HG03159 (cell line): ENCODE results near the gene TMEM8B.
"Not testable (repeated sequence)": the region's sequence is repeated elsewhere in the genome, so short reads cannot be mapped to it uniquely, and the experiment has no call there.

Source experiments
- ATAC-seq: cut with Tn5 transposase; IDR thresholded peaks from one replicate; pipeline ENCODE4 v1.9.1; 2021; ENCODE audit warnings: mild to moderate bottlenecking, moderate library complexity; ENCODE audit not compliant: unreplicated experiment

Gene TMEM8B

DNA sequence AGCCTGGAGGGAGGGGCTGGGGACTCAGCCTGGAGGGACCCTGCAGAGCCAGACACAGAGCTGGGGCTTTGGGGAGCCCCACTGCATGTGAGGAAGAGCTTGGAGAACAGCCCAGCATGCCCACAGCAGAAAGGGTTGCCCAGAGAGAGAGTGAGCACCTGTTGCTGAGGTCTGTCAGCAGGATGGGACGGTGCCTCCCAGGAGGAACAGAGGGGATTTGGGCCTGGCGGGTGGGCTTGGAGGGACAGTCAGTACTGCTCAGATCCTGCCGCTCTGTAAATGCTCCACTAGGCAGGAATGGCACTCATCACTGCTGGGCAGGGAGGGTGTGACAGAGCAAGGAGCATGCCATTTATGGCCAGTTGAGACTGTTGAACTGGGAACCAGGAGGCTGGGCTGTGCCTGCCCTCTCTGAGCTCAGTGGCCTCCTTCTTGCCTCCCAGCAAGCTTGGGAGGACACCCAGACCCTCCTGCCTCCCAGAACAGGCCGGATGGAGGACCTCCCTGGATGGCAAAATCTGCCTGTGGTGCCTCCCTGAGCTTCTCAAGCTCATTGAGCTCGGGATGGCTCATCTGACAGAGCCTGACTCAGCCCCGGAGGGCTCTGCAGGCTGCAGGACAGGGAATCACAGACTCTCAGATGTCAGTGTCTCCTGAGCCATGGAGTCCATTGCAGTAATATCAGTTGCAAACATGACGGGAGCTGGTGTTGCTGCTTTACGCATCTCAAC, 76.2 kb downstream of the TMEM8B start:
- ATAC-seq, result no peak

- no peak for ATAC-seq
These were observed 77.1 kb downstream of the TMEM8B start, which contains the start of gene HRCT1 for GRCh38 chr9:35905912-35906679. TSS of gene HRCT1 (plus strand) at chr9:35906202. CDS start at chr9:35906288, 86 bp downstream.

GRCh38 chr9:35906923-35907699, 78.1 kb downstream of the TMEM8B start:
- no peak for ATAC-seq

- no peak for ATAC-seq
These were observed 78.9 kb downstream of the TMEM8B start for GRCh38 chr9:35907711-35908503.

DNA sequence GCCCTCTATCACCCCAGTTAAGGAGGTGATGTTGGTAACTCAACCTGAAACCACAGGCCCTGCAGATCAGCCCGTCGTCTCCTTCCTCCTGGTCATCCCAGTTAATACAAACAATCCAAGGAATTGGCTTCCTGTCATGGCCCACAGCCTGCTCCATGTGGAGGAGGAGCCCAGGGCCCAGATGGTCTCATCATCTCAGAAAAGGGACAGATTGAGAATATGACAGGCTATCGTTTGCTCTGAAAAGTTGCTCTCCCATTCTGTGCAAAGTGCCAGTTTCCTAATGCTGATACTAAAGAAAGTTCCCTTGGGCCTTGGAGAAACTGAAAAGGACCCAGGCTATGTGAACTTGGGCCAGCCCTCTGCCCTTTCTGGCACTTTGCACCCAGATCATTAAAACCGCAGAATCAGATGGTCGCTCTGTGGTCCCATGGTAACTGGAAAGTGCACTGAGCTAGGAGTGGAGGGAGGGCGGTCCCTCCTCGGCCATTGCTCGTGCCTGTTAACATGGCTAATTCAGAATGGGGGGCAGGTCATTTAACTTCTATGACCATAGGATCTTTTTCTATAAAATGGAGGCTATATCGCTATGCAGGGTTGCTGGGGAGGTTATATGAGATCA, 79.6 kb downstream of the TMEM8B start:
- no peak for ATAC-seq

GRCh38 chr9:35909274-35909673, 80.2 kb downstream of the TMEM8B start, which contains the start of gene SPAAR:
TSS of gene SPAAR (plus strand) at chr9:35909490. CDS start at chr9:35910464, 974 bp downstream.
- ATAC-seq, result no peak

DNA sequence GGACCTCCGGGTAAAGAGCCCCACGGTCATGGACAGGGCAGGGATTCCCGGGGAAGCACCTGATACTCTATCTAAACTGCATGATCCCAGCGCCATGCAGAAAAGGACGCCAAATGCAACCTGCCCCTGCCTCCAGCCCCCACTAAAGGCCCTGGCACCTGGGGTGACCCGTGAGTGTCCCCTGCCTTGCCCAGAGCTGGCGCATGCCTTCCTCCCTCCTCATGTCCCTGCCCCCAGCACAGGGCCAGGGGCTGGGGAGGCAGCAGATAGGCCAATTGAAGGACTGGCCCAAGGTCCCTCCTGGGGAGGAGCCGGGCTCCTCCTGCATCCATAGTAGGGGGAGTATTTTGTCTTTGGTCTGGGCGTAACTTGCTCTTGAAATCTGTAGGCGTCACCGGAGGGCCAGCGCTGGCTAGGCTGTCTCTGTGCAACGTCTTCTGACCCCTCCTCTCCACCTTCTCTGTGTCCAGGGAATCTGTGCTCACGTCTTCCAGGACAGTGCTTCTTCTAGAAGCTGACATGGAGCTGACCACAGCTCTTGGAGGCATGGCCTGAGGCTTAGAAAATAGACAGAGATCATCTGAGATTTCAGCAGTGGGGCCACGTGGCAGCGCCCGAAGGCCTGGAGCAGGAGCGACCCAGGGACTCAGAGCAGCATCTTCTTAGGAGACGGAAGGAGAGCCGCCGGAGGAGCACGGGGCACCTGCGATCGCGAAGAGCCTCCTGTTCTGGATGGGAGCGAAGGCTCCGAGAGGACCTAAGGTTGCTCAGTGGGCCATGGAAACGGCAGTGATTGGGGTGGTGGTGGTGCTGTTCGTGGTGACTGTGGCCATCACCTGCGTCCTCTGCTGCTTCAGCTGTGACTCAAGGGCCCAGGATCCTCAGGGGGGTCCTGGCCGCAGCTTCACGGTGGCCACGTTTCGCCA, 80.9 kb downstream of the TMEM8B start:
- no peak for ATAC-seq

- no peak for ATAC-seq
These were observed 81.8 kb downstream of the TMEM8B start for GRCh38 chr9:35910613-35911359.

- ATAC-seq, result no peak
These were observed 82.7 kb downstream of the TMEM8B start for GRCh38 chr9:35911690-35912089.

DNA sequence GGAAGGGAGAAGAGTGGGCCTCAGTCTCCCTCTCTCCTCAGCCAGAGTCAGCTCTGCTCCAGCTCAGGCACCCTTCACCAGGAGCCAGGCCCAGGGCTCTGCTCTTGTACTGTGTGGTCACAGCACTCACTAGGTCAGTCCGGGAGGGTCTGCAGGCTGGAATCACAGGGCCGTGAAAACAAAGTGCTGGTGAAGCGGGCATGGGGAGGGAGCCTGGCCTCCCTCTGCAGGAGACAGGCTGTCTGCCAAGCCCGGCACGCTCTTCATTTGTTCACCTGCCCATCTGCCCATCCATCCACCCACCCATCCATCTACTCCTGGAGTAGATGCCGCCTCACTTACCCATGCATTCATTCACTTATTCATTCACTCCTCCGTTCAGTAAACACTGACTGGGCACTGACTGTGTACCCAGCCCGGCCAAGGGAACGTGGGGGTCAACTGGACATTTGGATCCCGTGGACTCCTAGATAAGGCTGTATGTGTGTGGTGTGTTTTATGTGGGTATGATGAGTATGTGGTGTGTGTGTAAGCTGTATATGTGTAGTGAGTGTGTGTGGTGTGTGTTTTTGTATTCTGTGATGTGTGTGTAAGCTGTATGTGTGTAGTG, 83.9 kb downstream of the TMEM8B start:
- ATAC-seq, result no peak

- not testable (repeated sequence) for ATAC-seq
These were observed 84.4 kb downstream of the TMEM8B start for GRCh38 chr9:35913429-35913828.

- no peak for ATAC-seq
These were observed 85.3 kb downstream of the TMEM8B start for GRCh38 chr9:35914301-35914807.
